Measurements from ENCODE around the gene NUBP2.

Gene NUBP2

DNA sequence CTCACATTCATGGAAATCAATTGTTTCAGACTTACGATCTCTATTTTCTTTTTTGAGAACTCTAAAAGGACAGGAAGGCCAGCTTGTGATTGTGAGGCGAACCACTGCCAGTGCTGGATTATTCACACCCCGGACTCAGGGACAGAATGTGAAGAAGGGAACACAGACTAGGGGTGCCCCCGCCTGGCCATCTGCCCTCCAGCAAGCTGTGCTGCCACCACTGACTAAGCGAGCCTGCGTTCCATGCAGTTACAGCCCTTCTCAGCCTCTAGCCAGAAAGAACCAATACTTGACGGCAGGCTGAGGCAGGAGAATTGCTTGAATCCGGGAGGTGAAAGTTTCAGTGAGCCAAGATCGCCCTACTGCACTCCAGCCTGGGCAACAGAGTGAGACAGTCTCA lies 41.1 kb downstream of the NUBP2 start:
- no peak overlapping the region for H3K4me3 Mint-ChIP-seq
- peaks cover 64% of the 10 kb centered on the region for H3K36me3 Mint-ChIP-seq (ENCODE audit: low read depth)
- peaks cover 21% of the 10 kb centered on the region for H3K4me1 Mint-ChIP-seq (ENCODE audit: low read depth)
- no peaks in the 10 kb centered on the region for H3K27me3 Mint-ChIP-seq
- no peaks in the 10 kb centered on the region for H3K9me3 Mint-ChIP-seq
- intact Hi-C loops (cut with micrococcal nuclease): no loop called here
- H3K27ac Mint-ChIP-seq: no peak overlapping the region

DNA sequence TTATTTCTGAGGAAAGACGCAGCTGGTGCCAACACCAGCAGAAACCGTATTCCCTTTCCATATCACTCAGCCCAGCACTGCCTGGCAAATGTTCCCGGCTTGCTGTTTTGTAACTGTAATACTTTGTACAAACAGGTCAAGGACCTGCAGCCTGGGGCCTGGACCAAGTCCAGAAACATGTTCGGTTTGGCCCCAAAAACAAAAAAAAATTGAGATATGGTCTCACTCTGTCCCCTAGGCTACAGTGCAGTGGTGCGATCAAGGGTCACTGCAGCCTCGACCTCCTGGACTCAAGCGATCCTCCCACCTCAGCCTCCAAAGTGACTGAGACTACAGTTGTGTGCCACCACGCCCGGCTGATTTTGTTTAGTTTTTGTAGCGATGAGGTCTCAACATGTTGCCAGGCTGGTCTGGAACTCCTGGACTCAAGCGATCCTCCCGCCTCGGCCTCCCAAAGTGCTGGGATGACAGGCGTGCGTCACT lies 42.7 kb downstream of the NUBP2 start:
- intact Hi-C loops (cut with micrococcal nuclease): no loop called here
- Mint-ChIP-seq H3K9me3 (no peaks in the 10 kb centered on the region), H3K4me3 (peak overlapping the region; percentile 76), H3K27me3 (no peaks in the 10 kb centered on the region), H3K27ac (peak overlapping the region; percentile 80), H3K36me3 (ENCODE audit: low read depth) (peaks cover 55% of the 10 kb centered on the region), H3K4me1 (ENCODE audit: low read depth) (peaks cover 32% of the 10 kb centered on the region)

DNA sequence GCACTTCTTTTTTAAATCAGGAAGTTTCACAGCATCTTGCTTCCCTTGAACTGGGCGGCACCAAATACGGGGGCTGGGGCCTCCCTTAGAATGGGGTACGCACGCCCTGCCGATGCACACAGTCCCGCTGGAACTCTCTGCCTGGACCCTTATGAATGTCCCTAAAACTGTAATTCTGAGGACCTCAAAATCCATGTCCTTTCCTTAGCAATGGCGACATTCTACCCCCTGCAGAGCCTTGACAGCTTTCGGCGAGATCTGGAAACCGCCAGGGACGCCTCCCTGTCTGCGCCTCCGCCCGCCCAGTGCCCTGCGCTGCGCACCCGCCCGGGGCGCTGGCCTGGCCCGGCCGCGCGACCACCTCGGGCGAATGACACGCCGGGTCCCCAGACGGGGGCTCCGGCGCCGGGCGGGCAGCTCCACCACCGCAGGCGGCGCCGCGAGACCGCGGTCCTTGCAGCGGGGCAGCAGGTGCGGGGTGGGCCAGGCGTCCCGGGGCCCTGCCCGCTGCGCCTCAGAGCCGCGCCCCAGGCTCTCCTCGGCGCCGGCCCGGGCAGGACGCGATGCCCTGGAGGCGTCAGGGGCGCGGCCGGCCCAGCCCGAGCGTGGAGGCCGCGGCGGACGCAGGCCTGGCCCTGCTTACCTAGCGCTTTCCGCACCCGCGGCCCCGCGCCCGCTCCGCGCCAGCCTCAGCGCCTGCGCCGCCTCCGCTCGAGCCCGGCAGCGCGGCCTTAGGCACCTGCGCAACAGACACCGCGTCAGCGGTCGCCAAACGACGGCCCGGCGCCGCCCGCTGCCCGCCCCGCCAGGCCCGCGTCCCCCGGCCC lies 43.3 kb downstream of the NUBP2 start:
- Mint-ChIP-seq H3K4me3 (peak overlapping the region; percentile 88), H3K27me3 (no peaks in the 10 kb centered on the region), H3K36me3 (ENCODE audit: low read depth) (peaks cover 55% of the 10 kb centered on the region), H3K27ac (peak overlapping the region; percentile 95), H3K9me3 (no peaks in the 10 kb centered on the region), H3K4me1 (ENCODE audit: low read depth) (peaks cover 32% of the 10 kb centered on the region)
- intact Hi-C loops (cut with micrococcal nuclease): no loop called here

DNA sequence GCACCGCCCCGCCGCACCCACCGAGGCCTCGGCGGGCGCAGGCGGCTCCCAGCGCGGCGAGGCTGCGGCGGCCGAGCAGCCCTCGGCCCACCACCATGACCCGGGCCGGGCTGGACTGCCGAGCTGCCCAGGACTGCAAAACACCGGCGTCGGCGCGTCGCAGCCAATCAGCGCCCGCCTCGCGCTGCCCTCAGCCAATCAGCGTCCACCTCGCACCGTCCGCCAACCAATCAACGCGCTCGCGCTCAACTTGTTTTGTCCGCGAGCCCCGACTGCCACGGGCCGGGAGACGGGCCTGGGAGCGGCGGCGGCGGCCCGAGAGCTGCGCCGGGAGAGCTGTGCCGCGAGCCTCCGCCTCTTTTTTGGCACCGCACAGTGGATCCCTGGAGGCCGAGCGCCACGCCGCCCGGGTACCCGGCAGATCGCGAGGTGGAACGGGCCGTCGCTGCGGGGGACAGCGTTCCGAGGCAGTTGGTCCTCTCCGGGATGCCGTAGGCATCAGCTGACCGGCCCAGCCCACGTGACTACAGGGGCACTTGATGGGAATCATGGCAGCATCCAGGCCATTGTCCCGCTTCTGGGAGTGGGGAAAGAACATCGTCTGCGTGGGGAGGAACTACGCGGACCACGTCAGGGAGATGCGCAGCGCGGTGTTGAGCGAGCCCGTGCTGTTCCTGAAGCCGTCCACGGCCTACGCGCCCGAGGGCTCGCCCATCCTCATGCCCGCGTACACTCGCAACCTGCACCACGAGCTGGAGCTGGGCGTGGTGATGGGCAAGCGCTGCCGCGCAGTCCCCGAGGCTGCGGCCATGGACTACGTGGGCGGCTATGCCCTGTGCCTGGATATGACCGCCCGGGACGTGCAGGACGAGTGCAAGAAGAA lies 44.2 kb downstream of the NUBP2 start, which contains the start of the genes FAHD1 and HAGH:
Gene FAHD1 (plus strand): TSS at position 516 of the 883 bp plus-strand sequence. CDS start 33 bp downstream, at position 549.
Gene HAGH (minus strand): TSS at position 135 of the 883 bp plus-strand sequence. CDS start 38 bp downstream, at position 97.
- peaks cover 52% of the 10 kb centered on the region for H3K36me3 Mint-ChIP-seq (ENCODE audit: low read depth)
- intact Hi-C loops (cut with micrococcal nuclease): no loop called here
- H3K4me1 Mint-ChIP-seq (ENCODE audit: low read depth): peaks cover 32% of the 10 kb centered on the region

DNA sequence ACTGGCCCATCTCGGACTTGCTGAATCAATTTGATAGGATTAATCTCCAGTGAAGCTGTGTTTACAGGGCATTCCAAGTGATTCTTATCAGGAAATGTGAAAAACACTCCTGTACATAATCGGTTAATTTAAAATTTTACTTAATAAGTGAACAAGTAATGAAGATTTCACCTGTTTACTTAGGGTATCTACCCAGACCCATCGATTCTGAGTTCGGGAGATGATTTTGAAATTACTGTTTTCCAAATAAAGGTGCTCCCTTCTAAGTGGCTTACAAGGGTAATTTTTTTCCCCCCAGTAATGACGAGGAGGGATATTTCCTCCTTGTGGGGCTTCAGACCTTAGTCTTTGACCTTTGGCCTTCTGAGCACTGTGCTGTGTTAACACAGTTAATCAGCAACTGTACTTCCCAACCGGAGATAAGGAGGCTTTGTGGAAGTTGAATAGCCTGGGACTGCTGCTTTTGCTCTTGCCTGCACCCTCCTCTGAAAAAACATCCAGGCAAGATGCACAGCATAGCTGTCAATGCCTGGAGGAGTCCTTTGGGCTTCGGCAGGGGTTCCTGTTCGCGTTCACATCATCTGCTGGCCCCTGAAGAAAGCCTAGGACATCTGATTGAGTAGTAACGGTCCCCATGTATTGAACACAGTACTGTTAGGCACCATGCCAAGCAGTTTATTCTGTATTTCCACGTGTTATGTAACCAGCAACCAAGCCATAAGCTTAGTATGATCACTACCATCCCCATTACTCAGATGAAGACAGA lies 46.1 kb downstream of the NUBP2 start:
- no peak overlapping the region for H3K27ac Mint-ChIP-seq
- intact Hi-C loops (cut with micrococcal nuclease): no loop called here
- no peaks in the 10 kb centered on the region for H3K27me3 Mint-ChIP-seq
- H3K4me1 Mint-ChIP-seq (ENCODE audit: low read depth): peaks cover 30% of the 10 kb centered on the region
- no peaks in the 10 kb centered on the region for H3K9me3 Mint-ChIP-seq
- H3K4me3 Mint-ChIP-seq: peak overlapping the region; percentile 30
- peaks cover 45% of the 10 kb centered on the region for H3K36me3 Mint-ChIP-seq (ENCODE audit: low read depth)

More for the DNA sequence above, 44.2 kb downstream of the NUBP2 start, which contains the start of the genes FAHD1 and HAGH:
- H3K27me3 Mint-ChIP-seq: no peaks in the 10 kb centered on the region
- no peaks in the 10 kb centered on the region for H3K9me3 Mint-ChIP-seq
- peak within 1 kb of the TSS; percentile 95 for H3K27ac Mint-ChIP-seq
- H3K4me3 Mint-ChIP-seq: peak within 1 kb of the TSS; percentile 88

DNA sequence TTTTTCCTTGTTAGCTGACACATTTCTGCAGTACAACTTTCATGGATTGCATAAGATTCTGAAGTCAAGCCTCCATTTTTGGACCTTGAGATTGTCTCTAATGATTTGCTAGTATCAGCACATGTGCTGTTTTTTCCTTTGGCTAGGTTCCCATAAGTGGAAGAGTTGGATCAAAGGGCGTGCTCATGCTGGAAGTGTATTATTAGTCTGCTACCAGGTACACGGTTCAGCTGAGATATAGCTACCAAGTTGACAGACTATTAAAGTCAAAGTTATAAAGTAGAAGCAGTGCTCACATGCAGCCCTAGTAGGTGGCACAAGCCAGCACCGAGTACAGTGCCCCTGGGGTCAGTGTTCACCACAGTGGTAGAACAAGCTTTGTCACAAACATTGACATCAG lies 47.5 kb downstream of the NUBP2 start:
- Mint-ChIP-seq H3K27ac (no peak overlapping the region), H3K9me3 (no peaks in the 10 kb centered on the region), H3K4me3 (no peak overlapping the region), H3K4me1 (ENCODE audit: low read depth) (peaks cover 19% of the 10 kb centered on the region), H3K36me3 (ENCODE audit: low read depth) (peaks cover 35% of the 10 kb centered on the region), H3K27me3 (no peaks in the 10 kb centered on the region)
- intact Hi-C loops (cut with micrococcal nuclease): no loop called here

DNA sequence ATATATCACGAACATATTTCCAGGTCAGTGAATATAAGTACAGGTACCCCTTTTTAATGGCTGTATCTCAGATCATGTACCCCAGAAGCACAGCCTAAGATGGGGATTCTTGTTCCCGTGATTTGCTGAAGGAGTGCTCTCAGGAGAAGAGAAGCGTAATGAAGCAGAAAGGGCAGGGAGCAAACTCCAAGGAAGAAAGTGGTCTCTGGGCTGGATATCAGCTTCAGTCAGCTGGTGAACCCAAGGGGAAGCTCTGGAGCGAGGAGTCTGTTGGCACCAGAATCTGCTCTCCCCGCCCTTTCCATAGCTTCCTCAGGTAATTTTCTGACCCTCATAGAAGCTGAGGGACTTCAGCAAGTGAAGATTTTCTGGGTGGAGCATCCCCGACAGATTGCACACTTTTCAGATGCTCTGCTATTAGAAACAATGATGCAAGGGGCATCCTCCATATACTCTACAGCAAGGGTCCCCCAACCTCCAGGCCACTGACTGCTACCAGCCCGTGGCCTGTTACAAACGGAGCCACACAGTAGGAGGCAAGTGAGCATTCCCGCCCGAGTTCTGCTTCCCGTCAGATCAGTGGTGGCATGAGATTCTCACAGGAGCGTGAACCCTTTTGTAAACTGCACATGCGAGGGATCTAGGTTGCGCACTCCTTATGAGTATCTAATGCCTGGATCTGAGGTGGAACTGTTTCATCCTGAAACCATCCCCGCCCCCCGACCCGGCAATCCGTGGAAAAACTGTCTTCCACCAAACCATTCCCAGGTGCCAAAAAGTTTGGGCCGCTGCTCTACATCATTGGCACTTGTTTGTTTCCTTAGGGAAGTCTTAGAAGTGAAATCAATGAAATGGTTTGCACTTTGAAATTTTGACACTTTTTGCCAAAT lies 48.7 kb downstream of the NUBP2 start:
- peaks cover 35% of the 10 kb centered on the region for H3K36me3 Mint-ChIP-seq (ENCODE audit: low read depth)
- intact Hi-C loops (cut with micrococcal nuclease): no loop called here

DNA sequence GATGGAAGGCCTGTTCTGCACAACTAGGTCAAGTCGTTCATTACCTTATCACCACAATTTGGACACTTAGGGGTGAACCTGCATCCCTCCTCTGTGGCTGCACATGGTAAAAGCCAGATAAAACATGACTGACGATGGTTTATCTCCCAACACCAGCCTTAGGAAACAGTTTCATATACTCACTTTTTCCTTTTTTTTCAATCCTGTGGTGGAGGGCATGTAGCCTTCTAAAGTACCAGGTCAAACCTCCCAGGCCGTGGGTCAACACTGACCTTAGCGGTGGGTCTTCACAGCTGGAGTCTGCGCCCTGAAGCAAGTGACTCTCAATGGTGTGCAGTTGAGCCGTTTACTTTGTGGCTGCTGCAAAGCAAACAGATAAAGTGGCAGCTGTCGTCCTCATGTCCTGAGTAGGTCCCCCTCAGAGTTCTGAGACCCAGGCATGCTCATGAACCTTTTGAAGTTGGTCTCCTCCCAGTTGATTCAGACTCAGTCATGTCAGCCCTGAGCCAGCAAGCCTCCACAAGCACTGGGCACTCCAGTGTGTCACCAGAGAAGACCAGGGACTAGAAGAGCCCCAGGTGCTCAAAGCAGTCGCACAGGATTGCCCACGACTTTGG lies 50.2 kb downstream of the NUBP2 start:
- Mint-ChIP-seq H3K4me1 (ENCODE audit: low read depth) (peaks cover 13% of the 10 kb centered on the region), H3K9me3 (no peaks in the 10 kb centered on the region), H3K4me3 (no peak overlapping the region), H3K27ac (no peak overlapping the region), H3K27me3 (no peaks in the 10 kb centered on the region), H3K36me3 (ENCODE audit: low read depth) (peaks cover 26% of the 10 kb centered on the region)
- intact Hi-C loops (cut with micrococcal nuclease): no loop called here

More for the DNA sequence above, 48.7 kb downstream of the NUBP2 start:
- H3K9me3 Mint-ChIP-seq: no peaks in the 10 kb centered on the region
- no peak overlapping the region for H3K27ac Mint-ChIP-seq
- H3K4me1 Mint-ChIP-seq (ENCODE audit: low read depth): peaks cover 19% of the 10 kb centered on the region
- H3K4me3 Mint-ChIP-seq: no peak overlapping the region
- no peaks in the 10 kb centered on the region for H3K27me3 Mint-ChIP-seq

DNA sequence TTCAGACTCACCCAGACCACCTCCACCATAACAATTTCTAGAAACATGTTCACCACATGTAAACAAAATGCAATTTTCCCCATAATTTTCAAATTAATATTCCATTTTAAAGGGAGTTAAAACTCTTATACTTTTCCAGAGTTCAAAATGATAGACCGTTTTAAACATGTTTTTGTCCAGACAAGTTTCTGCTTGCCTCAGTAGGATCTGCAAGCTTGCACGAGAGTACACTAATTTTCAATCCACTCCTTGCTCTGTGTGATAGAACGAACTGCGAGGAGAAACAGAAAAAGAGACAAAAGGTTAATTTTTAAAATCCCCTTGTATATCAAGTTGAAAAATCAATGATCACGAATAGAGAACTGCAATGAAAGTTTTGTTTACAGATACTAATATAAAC lies 51.3 kb downstream of the NUBP2 start:
- Mint-ChIP-seq H3K9me3 (no peaks in the 10 kb centered on the region), H3K4me1 (ENCODE audit: low read depth) (peaks cover 9% of the 10 kb centered on the region), H3K4me3 (no peak overlapping the region), H3K27ac (no peak overlapping the region), H3K27me3 (no peaks in the 10 kb centered on the region), H3K36me3 (ENCODE audit: low read depth) (peaks cover 26% of the 10 kb centered on the region)
- intact Hi-C loops (cut with micrococcal nuclease): no loop called here
